ENCODE data around the gene HCFC1R1.
"Not testable (repeated sequence)": the region's sequence is repeated elsewhere in the genome, so short reads cannot be mapped to it uniquely, and the experiment has no call there.

Gene HCFC1R1

DNA sequence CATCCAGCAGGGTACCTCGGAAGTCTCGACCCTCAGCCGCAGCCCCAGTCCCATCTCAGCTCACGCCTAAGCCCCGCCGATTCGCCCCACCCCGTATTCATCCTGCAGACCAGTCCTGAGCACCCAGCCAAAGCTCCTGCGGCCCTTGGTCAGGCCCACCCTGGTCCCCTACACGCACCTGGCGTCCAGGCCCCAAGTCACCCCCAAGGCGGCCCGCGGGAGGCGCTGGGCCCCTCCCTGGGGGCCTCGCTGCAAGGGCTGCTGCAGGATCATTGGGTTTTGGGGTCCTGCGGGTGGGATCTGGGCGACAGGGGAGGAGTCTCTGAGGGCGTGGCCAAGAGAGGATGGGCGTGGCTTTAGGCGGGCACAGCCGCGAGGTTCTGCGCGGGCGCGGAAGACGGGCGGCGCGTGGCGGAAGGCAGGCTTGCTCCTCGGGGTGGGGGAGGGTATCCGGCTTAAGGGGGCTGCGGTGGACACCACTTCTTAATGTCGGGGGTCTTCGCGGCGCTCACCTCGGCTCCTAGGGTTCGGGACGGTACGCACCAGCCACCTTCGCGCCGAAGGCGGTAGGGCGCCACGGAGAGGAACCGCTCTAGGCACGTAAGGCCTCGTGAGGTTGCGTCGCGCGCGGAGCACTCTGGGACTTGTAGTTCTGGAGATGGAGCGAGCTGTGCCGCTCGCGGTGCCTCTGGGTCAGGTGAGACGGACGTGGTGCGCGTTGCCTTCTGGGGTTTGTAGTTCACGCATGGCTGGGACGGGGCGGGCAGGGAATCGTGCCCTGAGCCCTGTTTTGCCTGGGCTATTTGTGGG is at the start of gene HCFC1R1, which contains the start of gene THOC6:
Gene HCFC1R1 (minus strand): TSS at position 274 of the 810 bp plus-strand sequence. CDS start 1 bp downstream, at position 273.
Gene THOC6 (plus strand): TSS at position 367 of the 810 bp plus-strand sequence. CDS start 292 bp downstream, at position 659.
- peak; percentile 98 to 99 for DNase-seq
- peak; percentile 94 for TF ChIP-seq POLR2A (IDR thresholded peaks at IDR 0.05; ENCODE audit: low read length)
- no peak for TF ChIP-seq GATA1 (IDR thresholded peaks at IDR 0.05; ENCODE audit: low read depth, low read length)

- TF ChIP-seq POLR2A (IDR thresholded peaks at IDR 0.05; ENCODE audit: low read length) (no peak), GATA1 (IDR thresholded peaks at IDR 0.05; ENCODE audit: low read depth, low read length) (no peak)
- DNase-seq: no peak
Measured at GRCh38 chr16:3073448-3073847, 49.7 kb upstream of the HCFC1R1 start.

DNA sequence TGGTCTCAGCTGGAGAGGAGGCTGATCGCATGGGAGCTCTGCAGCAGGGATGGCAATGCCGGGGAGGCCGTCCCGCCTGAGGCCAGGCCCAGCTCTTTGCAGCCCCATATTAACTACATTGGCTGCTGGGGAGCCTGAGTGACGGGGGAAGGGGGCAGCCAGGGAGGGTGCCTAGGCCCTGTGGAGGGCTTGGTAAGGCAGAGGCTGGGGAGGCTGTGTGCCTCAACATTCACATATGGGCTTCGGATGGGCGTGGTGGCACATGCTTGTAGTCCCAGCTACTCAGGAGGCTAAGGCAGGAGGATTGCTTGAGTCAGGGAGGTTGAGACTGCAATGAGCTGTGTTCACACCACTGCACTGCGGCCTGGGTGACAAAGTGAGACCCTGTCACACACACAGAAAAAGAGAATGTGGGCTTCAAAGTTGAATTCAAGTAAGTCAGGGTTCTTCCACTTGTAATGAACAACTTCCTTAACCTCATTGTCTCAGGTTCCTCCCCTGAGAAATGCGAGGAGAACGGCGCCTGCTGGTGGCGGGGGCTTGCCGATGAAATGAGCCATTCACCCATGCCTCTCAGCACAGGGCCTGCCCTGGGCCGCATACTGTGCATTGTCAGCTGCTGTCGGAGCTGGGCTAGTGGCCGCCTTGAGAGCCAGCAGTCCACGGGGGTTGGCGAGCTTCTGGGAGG is 49.0 kb upstream of the HCFC1R1 start:
- not testable (repeated sequence) for DNase-seq

- DNase-seq: not testable (repeated sequence)
Measured at GRCh38 chr16:3072148-3072547, 48.4 kb upstream of the HCFC1R1 start.

- no peak for DNase-seq
- no peak for TF ChIP-seq GATA1 (IDR thresholded peaks at IDR 0.05; ENCODE audit: low read depth, low read length)
- TF ChIP-seq POLR2A (IDR thresholded peaks at IDR 0.05; ENCODE audit: low read length): no peak
Measured at GRCh38 chr16:3071655-3072054, 47.9 kb upstream of the HCFC1R1 start.

GRCh38 chr16:3070608-3071111 is 46.9 kb upstream of the HCFC1R1 start:
- TF ChIP-seq GATA1 (IDR thresholded peaks at IDR 0.05; ENCODE audit: low read depth, low read length): no peak
- no peak for TF ChIP-seq POLR2A (IDR thresholded peaks at IDR 0.05; ENCODE audit: low read length)
- no peak for DNase-seq

DNA sequence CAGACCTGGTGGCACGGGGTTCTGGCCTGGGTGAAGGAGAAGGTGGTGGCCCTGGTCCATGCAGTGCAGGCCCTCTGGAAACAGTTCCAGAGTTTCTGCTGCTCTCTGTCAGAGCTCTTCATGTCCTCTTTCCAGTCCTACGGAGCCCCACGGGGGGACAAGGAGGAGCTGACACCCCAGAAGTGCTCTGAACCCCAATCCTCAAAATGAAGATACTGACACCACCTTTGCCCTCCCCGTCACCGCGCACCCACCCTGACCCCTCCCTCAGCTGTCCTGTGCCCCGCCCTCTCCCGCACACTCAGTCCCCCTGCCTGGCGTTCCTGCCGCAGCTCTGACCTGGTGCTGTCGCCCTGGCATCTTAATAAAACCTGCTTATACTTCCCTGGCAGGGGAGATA is 45.4 kb upstream of the HCFC1R1 start:
- DNase-seq: not testable (repeated sequence)

GRCh38 chr16:3068487-3068886 is 44.7 kb upstream of the HCFC1R1 start:
- no peak for DNase-seq
- TF ChIP-seq POLR2A (IDR thresholded peaks at IDR 0.05; ENCODE audit: low read length) (no peak), GATA1 (IDR thresholded peaks at IDR 0.05; ENCODE audit: low read depth, low read length) (no peak)

DNA sequence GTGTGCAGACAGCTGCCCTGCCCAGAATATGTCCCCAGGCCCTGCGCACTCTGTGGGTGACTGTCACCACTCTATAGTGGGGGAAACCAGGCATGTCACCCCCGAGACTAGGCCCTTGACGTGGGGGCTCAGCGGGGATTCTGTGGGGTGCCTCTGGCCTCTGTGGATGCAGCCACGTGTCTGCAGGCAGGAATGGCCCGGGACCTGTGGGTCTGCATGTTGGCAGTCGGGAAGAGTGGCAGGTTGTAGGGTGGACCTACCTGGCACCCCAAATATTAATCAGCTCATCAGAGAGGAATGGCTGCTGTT is 42.7 kb upstream of the HCFC1R1 start:
- DNase-seq: no peak
- TF ChIP-seq POLR2A (IDR thresholded peaks at IDR 0.05; ENCODE audit: low read length) (no peak), GATA1 (IDR thresholded peaks at IDR 0.05; ENCODE audit: low read depth, low read length) (no peak)

- no peak for DNase-seq
Measured at GRCh38 chr16:3065742-3066439, 42.1 kb upstream of the HCFC1R1 start.

DNA sequence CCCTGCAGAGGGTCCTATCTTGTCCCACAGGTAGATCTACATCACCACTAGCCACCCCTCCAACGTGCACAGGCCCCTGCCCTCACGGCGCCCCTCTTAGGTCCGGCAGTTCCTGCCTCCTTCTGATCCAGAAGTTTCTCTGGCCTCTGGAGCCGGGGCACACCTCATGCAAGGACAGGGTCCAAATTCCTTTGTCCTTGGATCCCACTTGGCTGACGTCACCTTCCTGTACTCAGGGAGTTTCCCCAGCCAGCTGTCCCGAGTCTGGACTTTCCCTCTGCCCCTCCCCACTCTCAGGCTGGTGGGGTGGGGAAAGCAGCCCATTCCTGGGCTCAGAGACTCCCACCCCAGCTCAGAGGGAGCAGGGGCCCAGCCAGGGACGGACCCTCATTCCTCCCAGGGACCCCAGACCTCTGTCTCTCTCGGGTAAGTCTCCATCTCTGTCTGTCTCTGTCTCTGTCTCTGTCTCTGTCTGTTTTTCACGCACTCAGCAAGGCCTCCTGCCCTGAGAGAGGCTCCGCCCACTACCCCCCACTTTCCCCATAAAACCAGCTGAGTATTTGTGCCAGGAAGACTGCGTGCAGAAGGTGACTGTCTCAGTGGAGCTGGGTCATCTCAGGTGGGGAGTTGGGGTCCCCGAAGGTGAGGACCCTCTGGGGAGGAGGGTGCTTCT is 41.5 kb upstream of the HCFC1R1 start, which contains the start of gene IL32:
Gene IL32 (plus strand): TSS at position 572 of the 673 bp plus-strand sequence. CDS start 172 bp downstream, outside the sequence.
- no peak for DNase-seq
- TF ChIP-seq POLR2A (IDR thresholded peaks at IDR 0.05; ENCODE audit: low read length) (no peak), GATA1 (IDR thresholded peaks at IDR 0.05; ENCODE audit: low read depth, low read length) (no peak)

More at GRCh38 chr16:3065742-3066439, 42.1 kb upstream of the HCFC1R1 start:
- TF ChIP-seq GATA1 (IDR thresholded peaks at IDR 0.05; ENCODE audit: low read depth, low read length): no peak
- TF ChIP-seq POLR2A (IDR thresholded peaks at IDR 0.05; ENCODE audit: low read length): no peak

DNA sequence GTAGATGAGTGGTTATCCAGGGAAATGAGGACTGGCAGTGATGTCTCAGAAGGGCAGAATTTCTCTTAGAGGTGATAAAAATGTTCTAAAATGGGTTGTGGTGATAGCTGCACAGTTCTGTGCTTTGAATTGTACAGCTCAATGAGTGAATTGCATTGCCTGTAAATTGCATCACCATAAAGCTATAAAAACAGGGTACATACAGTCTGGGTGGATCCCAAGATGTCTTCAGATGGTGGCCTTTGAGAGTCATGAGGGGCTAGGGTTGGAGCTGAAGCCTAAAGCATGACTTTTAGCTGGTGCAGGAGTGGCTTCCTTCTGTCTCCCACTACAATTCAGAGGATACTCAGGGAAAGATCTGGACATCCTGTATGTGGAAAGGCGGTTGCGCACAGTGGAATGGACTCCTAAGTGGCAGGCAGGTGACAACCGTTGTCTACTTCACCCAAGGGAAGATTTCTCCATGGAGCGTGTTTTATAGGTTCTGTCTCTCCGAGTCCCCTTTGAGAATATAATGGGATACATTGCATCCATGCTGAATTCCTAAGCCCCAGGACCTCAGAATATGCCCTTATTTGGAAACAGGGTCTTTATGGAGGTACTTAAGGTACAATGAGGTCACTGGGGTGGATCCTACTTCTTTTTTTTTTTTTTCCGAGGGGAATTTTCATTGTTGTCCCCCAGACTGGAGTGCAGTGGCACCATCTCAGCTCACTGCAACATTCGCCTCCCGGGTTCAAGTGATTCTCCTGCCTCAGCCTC is 40.1 kb upstream of the HCFC1R1 start:
- no peak for TF ChIP-seq POLR2A (IDR thresholded peaks at IDR 0.05; ENCODE audit: low read length)
- DNase-seq: peak in 1 of 2 experiments; percentile 53

GRCh38 chr16:3062553-3062952 is 38.8 kb upstream of the HCFC1R1 start:
- no peak for TF ChIP-seq POLR2A (IDR thresholded peaks at IDR 0.05; ENCODE audit: low read length)
- TF ChIP-seq GATA1 (IDR thresholded peaks at IDR 0.05; ENCODE audit: low read depth, low read length): no peak
- no peak for DNase-seq
